Heart left ventricle (tissue), 16 donors: ENCODE data around the gene S100A14. TPM values are rescaled to one million over a fixed set of nuclear protein-coding genes. Genes with fewer than 3 reads are reported as not detected.
A peak's percentile ranks its signal among the peaks of the same experiment; 100 is the strongest.

Experiments used
- ATAC-seq, 4 donors: fragments of 200-7000 bp; cut with Tn5 transposase; one replicate each; pipeline ENCODE4 v1.9.1; 2020 to 2022; ENCODE audit warnings: moderate library complexity in 4 of 4, mild to moderate bottlenecking in 3 of 4, moderate number of reproducible peaks in 1 of 4
- DNase-seq, 5 donors: peaks; one replicate each; pipeline ENCODE4 v3.0.0-alpha.2; 2020
- H3K27ac ChIP-seq, 12 donors: fragments of 200-600 bp; sonication (generic) in 4 of 12; one replicate each; pipeline versions ENCODE4 v1.5.0 to v1.8.0; 2016 to 2022; ENCODE audit warnings: mild to moderate bottlenecking in 2 of 12
- H3K27me3 ChIP-seq, 9 donors: fragments of 200-600 bp; sonication (generic) in 2 of 9; one replicate each; pipeline versions ENCODE4 v1.5.1 to v1.8.0; 2016 to 2022; ENCODE audit warnings: mild to moderate bottlenecking in 3 of 9
- H3K36me3 ChIP-seq, 9 donors: fragments of 200-600 bp; sonication (generic) in 2 of 9; one replicate each; pipeline versions ENCODE4 v1.5.0 to v1.8.0; 2018 to 2022; ENCODE audit warnings: mild to moderate bottlenecking in 2 of 9
- H3K4me1 ChIP-seq, 12 donors: fragments of 200-600 bp; sonication (generic) in 4 of 12; one replicate each; pipeline versions ENCODE4 v1.5.0 to v1.8.0; 2016 to 2022; ENCODE audit warnings: mild to moderate bottlenecking in 3 of 12
- H3K4me3 ChIP-seq, 12 donors: fragments of 200-600 bp; sonication (generic) in 4 of 12; one replicate each; pipeline versions ENCODE4 v1.5.0 to v1.8.0; 2017 to 2022; ENCODE audit warnings: mild to moderate bottlenecking in 9 of 12, moderate library complexity in 4 of 12
- H3K9me3 ChIP-seq, 12 donors: fragments of 200-600 bp; sonication (generic) in 4 of 12; one replicate each; pipeline versions ENCODE4 v1.5.0 to v1.8.0; 2016 to 2022; ENCODE audit warnings: mild to moderate bottlenecking in 1 of 12
- CTCF ChIP-seq, 12 donors: fragments of 200-600 bp; sonication (generic) in 4 of 12; IDR thresholded peaks; one replicate each; pipeline versions ENCODE4 v1.5.0 to v1.8.0; 2018 to 2022; ENCODE audit warnings: antibody characterized with exemption in 12 of 12, mild to moderate bottlenecking in 5 of 12
- POLR2A ChIP-seq, 2 donors: fragments of 450-650 bp; IDR thresholded peaks; one replicate each; pipeline ENCODE4 v1.6.1; 2017; ENCODE audit warnings: antibody characterized with exemption in 2 of 2, mild to moderate bottlenecking in 2 of 2, moderate library complexity in 2 of 2
- WGBS, 4 donors: extraction: QIAGEN DNeasy Blood & Tissue Kit in 2 of 4; methylation state at CpG; one replicate each; pipeline versions ENCODE4 v1.1.5 to v1.1.7; 2013 to 2018; 5-methylcytosine and 5-hydroxymethylcytosine counted together
- intact Hi-C, 10 donors: fragments of 100-400 bp; cut with DNase I; formaldehyde crosslinking; loops; one replicate each; pipeline versions ENCODE4 v1.11.1 to v1.14.2; 2022
- polyA plus RNA-seq, 2 donors: library from polyadenylated mRNA; stranded (reverse); fragments of 200-250 nt; gene quantifications; one replicate each; pipeline ENCODE4 v1.2.3, GENCODE V29; 2013
- total RNA-seq, 9 donors: library from RNA; depleted of rRNA in 2 of 9; stranded (reverse); fragments of >200 nt in 2 of 9; fragmentation: NEBNext Ultra II Directional in 3 of 9; extraction: Animal tissue kit (Norgen Biotek cat#: 25700) in 3 of 9; gene quantifications; one replicate each; pipeline versions ENCODE4 v1.1.0 to v1.2.4, GENCODE V29; 2016 to 2023
- donor health status: ischemic (EF 13 %, LVEDD 7.1; RV severe dilation, severe dysfunction).
- donor health status: healthy with polysubstance abuse.
- donor health status: DM: no; HTN: yes; CAD: no.
- donor health status: DM: no; HTN: no; CAD: no.
- donor health status: ischemic (EF 25% LVEDD 6.9; RV normal size, moderate dysfunction).
- donor health status: ischemic (EF 25% LVEDD 5.7; RV mildly dilated, moderate dysfunction).
- donor health status: healthy.
- donor health status: DM: yes; HTN: yes; CAD: no.
- donor health status: ischemic (EF 35%, LVEDD 5.7; RV mildly dilated, moderate dysfunction).
- donor health status: nonischemic (EF 11% LVEDD 7.7; RV severe dilation, severe dysfunction).
- donor health status: DM: yes; HTN: yes; CAD: no.
- donor health status: PGD.
- donor health status: ischemic (EF 29% LVEDD 5.4; RV normal size, mild dysfunction).
- donor health status: nonischemic (EF 23%, LVEDD 6.1; RV moderate dilation, normal function).

Gene S100A14
- total and polyA plus RNA-seq, 11 donors = 0.79 to 6.1 (median 3.9) TPM; not detected in 1

DNA sequence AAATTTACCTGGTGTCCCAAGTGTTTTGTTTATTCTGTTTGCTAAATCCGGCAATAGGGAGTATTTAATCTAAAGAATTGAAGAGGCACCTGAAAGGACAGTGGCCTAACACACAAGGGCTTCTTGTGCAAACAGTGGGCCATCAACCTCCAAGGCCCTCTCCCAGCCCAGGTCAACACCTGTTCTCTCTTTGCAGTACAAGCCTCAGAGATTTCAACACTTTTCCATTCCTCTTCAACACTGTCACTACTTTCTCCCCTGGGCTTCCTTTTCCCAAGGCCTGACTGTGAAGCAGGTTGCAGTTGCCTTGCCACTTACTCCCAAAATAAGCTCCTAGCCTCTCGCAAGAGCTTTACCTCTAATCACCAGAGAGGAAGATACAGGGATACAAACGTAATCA is 39.2 kb upstream of the S100A14 start:
- H3K36me3 ChIP-seq = peaks cover 0 to 8% (median 2%) of the 10 kb centered on the region in 9 donors
- no peak overlapping the region for H3K27ac ChIP-seq
- DNase-seq (no peak), ATAC-seq (no peak)
- intact Hi-C loops = loop anchor here in 1 of 10 donors (10.0 kb wide), 1 partner anchor 81 kb away; no protein-coding TSS in a partner anchor
- H3K9me3 ChIP-seq = no peaks in the 10 kb centered on the region
- H3K27me3 ChIP-seq = no peaks in the 10 kb centered on the region
- no peak overlapping the region for H3K4me3 ChIP-seq
- no peak for TF ChIP-seq POLR2A (IDR thresholded peaks at IDR 0.05)
- H3K4me1 ChIP-seq = peaks cover 0 to 29% (median 14%) of the 10 kb centered on the region in 12 donors
- WGBS, 4 donors = 85 to 94% (median 90%) methylated on average over 3 of the region's 3 CpGs

GRCh38 chr1:153652805-153653500 is 36.8 kb upstream of the S100A14 start:
- no peaks in the 10 kb centered on the region for H3K36me3 ChIP-seq
- ATAC-seq (peak in 2 of 4 donors; percentile 26 to 29), DNase-seq (no peak)
- H3K27me3 ChIP-seq = no peaks in the 10 kb centered on the region
- no peak overlapping the region for H3K4me3 ChIP-seq
- intact Hi-C loops = loop anchor here in 2 of 10 donors (5.0 to 10.0 kb wide), 2 partner anchors 51 to 78 kb away; no protein-coding TSS in a partner anchor
- no peaks in the 10 kb centered on the region for H3K9me3 ChIP-seq
- H3K4me1 ChIP-seq = peaks cover 0 to 23% (median 8%) of the 10 kb centered on the region in 12 donors
- H3K27ac ChIP-seq = peak overlapping the region in 11 of 12 donors; percentile 4 to 82 (median 43)
- WGBS, 4 donors = 39 to 65% (median 57%) methylated on average over 3 of the region's 3 CpGs
- TF ChIP-seq CTCF (IDR thresholded peaks at IDR 0.05) (no peak), POLR2A (IDR thresholded peaks at IDR 0.05) (no peak)

DNA sequence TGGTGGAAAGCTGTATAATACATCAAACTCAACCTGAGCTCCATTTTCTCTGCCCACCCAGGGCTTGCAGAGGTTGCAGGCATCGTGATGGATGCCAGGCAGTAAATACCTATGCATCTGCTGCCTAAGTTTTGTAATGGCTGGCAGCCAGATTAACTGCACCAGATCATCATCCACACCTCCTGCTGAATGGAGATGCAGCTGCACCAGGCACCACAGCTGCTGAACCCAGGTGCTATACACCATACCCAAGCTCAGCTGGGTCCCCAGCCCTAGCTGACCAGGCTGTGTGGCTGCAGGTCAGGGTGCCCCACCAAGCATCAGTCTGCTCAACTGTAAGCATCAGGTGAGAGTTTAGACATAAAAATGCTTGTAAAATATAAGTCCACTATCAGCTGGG is 35.6 kb upstream of the S100A14 start:
- TF ChIP-seq POLR2A (IDR thresholded peaks at IDR 0.05) (no peak), CTCF (IDR thresholded peaks at IDR 0.05) (no peak)
- intact Hi-C loops = loop anchor here in 2 of 10 donors (5.0 to 10.0 kb wide), 2 partner anchors 49 to 77 kb away; no protein-coding TSS in a partner anchor
- 83 to 94% (median 88%) methylated on average over 1 of the region's 1 CpG for WGBS, 4 donors
- Histone ChIP-seq H3K9me3 (no peaks in the 10 kb centered on the region), H3K4me3 (no peak overlapping the region), H3K36me3 (peaks cover 0 to 8% (median under 1%) of the 10 kb centered on the region in 9 donors), H3K27me3 (no peaks in the 10 kb centered on the region), H3K27ac (no peak overlapping the region), H3K4me1 (peaks cover 0 to 28% (median 9%) of the 10 kb centered on the region in 12 donors)
- DNase-seq (no peak), ATAC-seq (no peak)

- ATAC-seq = peak; percentile 57 to 87 (median 76)
- TF ChIP-seq POLR2A (IDR thresholded peaks at IDR 0.05) (no peak), CTCF (IDR thresholded peaks at IDR 0.05) (no peak)
- no peaks in the 10 kb centered on the region for H3K9me3 ChIP-seq
- WGBS, 4 donors = 70 to 85% (median 81%) methylated on average over 2 of the region's 2 CpGs
- H3K27ac ChIP-seq = peak overlapping the region in 2 of 12 donors; percentile 12 to 28
- intact Hi-C loops = loop anchor here in 2 of 10 donors (5.0 to 10.0 kb wide), 2 partner anchors 48 to 75 kb away; no protein-coding TSS in a partner anchor
- H3K27me3 ChIP-seq = no peaks in the 10 kb centered on the region
- H3K4me1 ChIP-seq = peaks cover 0 to 46% (median 9%) of the 10 kb centered on the region in 12 donors
- H3K36me3 ChIP-seq = peaks cover 0 to 27% (median 19%) of the 10 kb centered on the region in 9 donors
- peak in 4 of 5 donors; percentile 46 to 82 (median 78) for DNase-seq
- H3K4me3 ChIP-seq = no peak overlapping the region
Measured at GRCh38 chr1:153649863-153650235, 33.7 kb upstream of the S100A14 start.
